ENCODE measurements around the gene GSTA1.
"Not testable (repeated sequence)": the region's sequence is repeated elsewhere in the genome, so short reads cannot be mapped to it uniquely, and the experiment has no call there.

GSTA1 gene

GRCh38 chr6:52757651-52758338, 45.8 kb downstream of the GSTA1 start:
- not testable (repeated sequence) for DNase-seq (ENCODE audit: low read depth, low spot score)

GRCh38 chr6:52754443-52754842, 49.2 kb downstream of the GSTA1 start:
- DNase-seq (ENCODE audit: low read depth, low spot score), result no peak

- DNase-seq (ENCODE audit: low read depth, low spot score), result not testable (repeated sequence)
These were observed 50.5 kb downstream of the GSTA1 start for GRCh38 chr6:52753137-52753536.

GRCh38 chr6:52752310-52752709, 51.3 kb downstream of the GSTA1 start:
- no peak for DNase-seq (ENCODE audit: low read depth, low spot score)

GRCh38 chr6:52749556-52750152, 54.0 kb downstream of the GSTA1 start:
- DNase-seq (ENCODE audit: low read depth, low spot score), result no peak

GRCh38 chr6:52747301-52747700, 56.3 kb downstream of the GSTA1 start:
- not testable (repeated sequence) for DNase-seq (ENCODE audit: low read depth, low spot score)

- no peak for DNase-seq (ENCODE audit: low read depth, low spot score)
These were observed 57.4 kb downstream of the GSTA1 start for GRCh38 chr6:52746213-52746612.

- DNase-seq (ENCODE audit: low read depth, low spot score), result no peak
These were observed 57.8 kb downstream of the GSTA1 start for GRCh38 chr6:52745764-52746201.

GRCh38 chr6:52741872-52742271, 61.7 kb downstream of the GSTA1 start:
- no peak for DNase-seq (ENCODE audit: low read depth, low spot score)

All from brain pericyte (primary cell).